Measurements from ENCODE around the gene OVCH1.

DNA sequence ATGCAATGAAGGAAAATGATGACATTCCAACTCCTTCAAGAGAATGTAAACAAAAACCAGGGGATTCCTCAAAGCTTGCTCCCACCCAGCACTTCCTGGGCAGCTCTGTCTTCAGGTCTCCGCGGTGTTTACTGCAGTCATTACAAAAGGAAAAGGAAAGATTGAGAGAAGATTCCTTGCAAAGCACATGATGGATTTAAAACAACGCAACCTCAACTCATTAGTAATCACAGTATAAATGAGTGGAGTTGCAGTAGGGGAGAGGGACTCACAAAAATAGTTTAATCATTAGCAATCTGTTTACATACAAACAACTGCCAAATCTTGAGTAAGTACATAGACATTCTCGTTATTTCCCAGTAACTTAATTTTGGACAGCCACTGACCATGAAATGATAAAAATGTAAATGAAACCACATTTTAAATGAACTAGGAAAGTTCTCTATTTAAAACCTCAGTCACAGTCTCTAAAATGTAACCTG is 49.7 kb upstream of the OVCH1 start:
- TF ChIP-seq TAF1 (IDR thresholded peaks at IDR 0.05; ENCODE audit: borderline replicate concordance, insufficient read depth, low read length), result no peak
- TF ChIP-seq, protein P1, sequence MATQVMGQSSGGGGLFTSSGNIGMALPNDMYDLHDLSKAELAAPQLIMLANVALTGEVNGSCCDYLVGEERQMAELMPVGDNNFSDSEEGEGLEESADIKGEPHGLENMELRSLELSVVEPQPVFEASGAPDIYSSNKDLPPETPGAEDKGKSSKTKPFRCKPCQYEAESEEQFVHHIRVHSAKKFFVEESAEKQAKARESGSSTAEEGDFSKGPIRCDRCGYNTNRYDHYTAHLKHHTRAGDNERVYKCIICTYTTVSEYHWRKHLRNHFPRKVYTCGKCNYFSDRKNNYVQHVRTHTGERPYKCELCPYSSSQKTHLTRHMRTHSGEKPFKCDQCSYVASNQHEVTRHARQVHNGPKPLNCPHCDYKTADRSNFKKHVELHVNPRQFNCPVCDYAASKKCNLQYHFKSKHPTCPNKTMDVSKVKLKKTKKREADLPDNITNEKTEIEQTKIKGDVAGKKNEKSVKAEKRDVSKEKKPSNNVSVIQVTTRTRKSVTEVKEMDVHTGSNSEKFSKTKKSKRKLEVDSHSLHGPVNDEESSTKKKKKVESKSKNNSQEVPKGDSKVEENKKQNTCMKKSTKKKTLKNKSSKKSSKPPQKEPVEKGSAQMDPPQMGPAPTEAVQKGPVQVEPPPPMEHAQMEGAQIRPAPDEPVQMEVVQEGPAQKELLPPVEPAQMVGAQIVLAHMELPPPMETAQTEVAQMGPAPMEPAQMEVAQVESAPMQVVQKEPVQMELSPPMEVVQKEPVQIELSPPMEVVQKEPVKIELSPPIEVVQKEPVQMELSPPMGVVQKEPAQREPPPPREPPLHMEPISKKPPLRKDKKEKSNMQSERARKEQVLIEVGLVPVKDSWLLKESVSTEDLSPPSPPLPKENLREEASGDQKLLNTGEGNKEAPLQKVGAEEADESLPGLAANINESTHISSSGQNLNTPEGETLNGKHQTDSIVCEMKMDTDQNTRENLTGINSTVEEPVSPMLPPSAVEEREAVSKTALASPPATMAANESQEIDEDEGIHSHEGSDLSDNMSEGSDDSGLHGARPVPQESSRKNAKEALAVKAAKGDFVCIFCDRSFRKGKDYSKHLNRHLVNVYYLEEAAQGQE (IDR thresholded peaks at IDR 0.05; ENCODE audit: insufficient read depth in 1 of 2, low read depth in 2 of 2, low read length in 2 of 2), result no peak
- no peak for TF ChIP-seq SIN3A (IDR thresholded peaks at IDR 0.05; ENCODE audit: borderline replicate concordance, insufficient read depth, low read length)
- no peak for TF ChIP-seq POLR2AphosphoS5 (IDR thresholded peaks at IDR 0.05; ENCODE audit: low read depth, low read length)
